ENCODE results near the gene SPTBN1.
A peak's percentile ranks its signal among the peaks of the same experiment; 100 is the strongest.
"Not testable (repeated sequence)": the region's sequence is repeated elsewhere in the genome, so short reads cannot be mapped to it uniquely, and the experiment has no call there.

Gene SPTBN1

GRCh38 chr2:54681416-54681815, 225.3 kb downstream of the SPTBN1 start:
- DNase-seq, result no peak

DNA sequence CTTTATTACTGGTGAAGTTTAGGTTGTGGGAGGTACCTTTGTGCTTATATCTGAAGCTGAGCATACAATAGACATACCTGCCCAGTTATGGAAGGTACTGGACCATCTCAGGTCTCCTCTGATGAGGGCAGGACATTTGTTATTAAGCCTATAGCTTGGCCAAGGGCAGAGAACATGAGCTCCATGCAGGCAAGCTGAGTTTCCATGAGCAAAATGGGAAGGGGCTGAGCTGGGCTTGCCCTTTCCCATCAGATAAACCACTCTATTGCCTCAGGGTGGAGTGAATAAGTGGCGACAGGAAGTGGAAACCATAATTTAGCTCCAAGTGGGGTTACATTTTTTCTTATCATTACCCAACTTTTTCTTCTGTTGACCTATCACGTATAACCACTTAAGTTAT, 227.5 kb downstream of the SPTBN1 start:
- DNase-seq, result no peak

DNA sequence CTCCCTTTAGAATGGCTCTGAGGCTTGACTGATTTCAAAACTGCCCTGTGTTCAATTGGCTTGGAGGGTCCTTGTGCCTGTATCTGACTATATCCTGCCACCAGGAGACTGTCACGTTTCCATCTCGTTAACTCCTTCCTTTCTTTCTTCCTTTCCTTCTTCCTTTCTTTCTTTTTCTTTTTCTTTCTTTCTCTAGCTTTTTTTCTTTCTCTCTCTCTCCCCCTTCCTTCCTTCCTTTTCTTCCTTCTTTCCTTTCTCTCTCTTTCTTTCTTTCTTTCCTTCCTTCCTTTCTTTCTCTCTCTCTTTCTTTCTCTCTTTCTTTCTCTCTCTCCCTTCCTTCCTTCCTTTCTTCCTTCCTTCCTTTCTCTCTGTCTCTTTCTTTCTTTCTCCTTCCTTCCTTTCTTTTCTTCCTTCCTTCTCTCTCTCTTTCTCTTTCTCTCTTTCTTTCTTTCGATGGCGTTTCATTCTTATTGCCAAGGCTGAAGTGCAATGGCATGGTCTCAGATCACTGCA, 229.2 kb downstream of the SPTBN1 start:
- DNase-seq, result no peak

DNA sequence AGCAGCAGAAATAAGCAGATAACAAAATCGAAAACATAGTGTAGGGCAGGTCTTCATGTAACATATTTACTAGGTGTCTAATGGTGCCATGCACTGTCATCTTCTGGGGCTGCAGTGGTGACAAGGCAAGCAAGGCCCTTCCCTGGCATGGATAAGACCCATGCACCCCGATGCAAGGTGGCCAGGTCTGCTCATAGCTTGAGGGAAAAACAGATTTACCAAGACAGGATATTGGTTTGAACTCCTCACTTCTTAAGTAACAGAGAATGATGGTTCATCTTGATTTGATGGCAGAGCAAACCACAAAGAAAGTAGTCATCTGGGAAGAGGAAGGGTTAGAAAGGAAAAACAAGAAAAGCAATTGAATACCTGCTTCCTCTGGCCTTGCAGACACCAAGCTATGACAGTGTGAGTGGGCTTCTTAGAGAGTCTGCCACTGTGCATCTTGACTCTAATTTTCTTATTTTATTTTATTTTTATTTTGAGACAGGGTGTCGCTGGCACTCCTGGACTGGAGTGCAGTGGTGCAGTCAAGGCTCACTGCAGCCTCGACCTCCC, 231.5 kb downstream of the SPTBN1 start:
- no peak for DNase-seq

GRCh38 chr2:54691445-54692135, 235.5 kb downstream of the SPTBN1 start:
- no peak for DNase-seq

GRCh38 chr2:54692556-54692955, 236.4 kb downstream of the SPTBN1 start:
- DNase-seq, result no peak

DNA sequence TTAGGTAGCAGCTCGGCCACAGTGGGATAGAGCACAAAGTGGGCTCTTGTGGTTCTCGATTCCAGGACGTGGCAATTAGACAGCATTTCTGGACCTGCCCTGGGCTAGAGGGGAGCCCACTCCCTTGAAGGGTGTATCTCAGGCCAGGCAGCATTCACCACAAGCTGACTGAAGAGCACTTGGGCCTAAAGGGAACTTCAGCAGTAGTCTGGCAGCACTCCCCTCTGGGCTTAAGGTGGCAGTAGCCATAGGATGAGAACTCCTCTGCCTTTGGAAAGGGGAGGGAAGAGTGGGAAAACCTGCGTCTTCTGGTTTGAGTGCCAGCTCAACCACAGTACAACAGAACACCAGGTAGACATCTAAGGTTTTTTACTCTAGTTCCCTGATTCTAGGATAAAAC, 239.3 kb downstream of the SPTBN1 start:
- DNase-seq, result no peak

DNA sequence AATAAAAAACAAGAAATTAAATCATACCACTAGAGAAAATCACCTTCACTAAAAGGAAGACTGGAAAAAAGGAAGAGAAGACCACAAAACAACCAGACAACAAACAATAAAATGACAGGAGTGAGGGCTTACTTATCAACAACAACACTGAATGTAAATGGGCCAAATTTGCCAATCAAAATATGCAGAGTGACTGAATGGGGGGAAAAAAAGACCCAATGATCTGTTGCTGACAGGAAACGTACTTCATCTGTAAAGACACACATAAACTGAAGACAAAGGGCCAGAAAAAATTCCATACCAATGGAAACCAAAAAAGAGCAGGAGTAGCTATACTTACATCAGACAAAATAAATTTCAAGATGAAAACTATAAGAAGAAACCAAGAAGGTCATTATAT, 241.8 kb downstream of the SPTBN1 start:
- DNase-seq, result no peak

GRCh38 chr2:54698926-54699325, 242.8 kb downstream of the SPTBN1 start:
- not testable (repeated sequence) for DNase-seq

GRCh38 chr2:54699665-54700064, 243.5 kb downstream of the SPTBN1 start:
- no peak for DNase-seq

DNA sequence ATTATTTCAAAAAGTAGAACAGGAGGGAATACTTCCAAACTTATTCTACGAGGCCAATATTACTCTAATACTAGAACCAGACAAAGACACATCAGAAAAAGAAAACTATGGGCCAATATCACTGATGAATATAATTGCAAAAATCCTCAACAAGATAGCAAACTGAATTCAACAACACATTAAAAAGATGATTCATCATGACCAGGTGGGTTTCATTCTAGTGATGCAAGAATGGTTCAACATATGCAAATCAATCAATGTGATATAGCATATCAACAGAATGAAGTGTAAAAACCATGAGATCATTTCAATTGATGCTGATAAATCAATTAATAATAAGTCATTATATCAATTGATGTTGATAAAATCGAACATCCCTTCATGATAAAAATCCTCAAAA, 244.9 kb downstream of the SPTBN1 start:
- no peak for DNase-seq

GRCh38 chr2:54704238-54704637, 248.1 kb downstream of the SPTBN1 start:
- DNase-seq, result no peak

DNA sequence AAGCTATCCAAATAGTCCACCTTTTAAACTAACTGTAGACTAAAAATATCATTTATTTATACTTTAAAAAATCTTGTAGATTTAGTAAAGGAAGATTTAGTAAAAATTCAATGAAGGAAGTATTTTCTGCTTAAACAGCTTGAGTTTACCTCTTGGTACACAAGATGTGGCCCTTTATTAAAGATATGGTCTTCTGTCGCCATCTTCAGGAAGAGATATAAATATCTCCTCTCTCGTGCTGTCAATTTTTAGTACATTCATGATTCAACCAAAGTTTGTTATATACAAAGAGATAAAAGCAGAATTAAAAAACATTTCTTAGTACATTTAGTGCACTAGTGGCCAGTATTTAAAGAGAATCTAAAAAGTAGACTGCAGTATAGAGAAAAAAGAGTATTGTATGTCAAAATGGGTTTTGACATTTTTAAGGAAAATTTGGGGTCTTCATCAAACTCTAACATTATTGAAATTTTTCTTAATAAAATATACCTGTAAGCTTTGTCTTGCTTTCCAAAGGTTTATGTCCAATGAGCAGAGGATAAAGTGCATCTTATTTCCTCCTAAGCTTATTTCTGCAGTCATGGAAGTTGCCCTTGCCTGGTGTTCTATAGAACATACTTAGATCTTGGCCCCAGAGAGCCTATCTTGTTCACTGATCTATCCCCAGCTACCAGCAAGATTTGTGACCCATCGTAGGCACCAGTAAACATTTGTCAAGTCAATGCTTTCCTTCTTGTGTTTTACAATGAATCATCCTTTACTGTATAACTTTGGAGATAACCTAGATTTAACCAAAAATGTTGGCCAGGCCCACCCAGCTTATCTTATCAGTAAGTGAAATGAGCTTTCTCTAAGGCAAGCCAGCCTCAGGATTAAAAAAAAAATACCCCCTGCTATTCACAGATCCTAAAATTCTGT, 248.8 kb downstream of the SPTBN1 start:
- peak; percentile 15 for DNase-seq

- DNase-seq, result no peak
Measured at GRCh38 chr2:54706622-54707021, 250.5 kb downstream of the SPTBN1 start.

GRCh38 chr2:54708584-54709335, 252.6 kb downstream of the SPTBN1 start:
- DNase-seq, result peak; percentile 11

DNA sequence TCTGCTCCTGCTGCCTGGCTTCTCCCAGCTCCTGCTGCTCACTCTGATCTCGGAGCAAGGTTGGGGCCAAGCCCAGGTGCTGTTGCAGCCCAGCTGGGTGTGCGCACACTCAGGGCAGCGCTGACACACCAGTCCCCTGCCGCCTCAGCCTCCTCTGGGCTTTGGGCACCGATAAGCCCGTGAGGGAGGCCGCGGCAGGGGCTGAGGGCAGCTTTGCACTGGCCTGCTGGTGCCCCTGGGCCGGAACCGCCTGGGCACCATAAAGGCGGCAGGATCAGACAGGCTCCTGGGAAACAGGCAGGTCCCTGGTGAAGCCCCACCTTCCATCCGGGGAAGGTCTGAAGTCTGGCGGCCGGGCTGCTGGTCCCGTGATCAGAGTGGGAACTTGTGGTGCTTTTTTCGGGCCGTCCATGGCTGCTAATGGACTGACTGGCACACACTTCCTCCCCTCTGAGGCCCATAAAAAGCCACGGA, 253.2 kb downstream of the SPTBN1 start:
- DNase-seq, result no peak

DNA sequence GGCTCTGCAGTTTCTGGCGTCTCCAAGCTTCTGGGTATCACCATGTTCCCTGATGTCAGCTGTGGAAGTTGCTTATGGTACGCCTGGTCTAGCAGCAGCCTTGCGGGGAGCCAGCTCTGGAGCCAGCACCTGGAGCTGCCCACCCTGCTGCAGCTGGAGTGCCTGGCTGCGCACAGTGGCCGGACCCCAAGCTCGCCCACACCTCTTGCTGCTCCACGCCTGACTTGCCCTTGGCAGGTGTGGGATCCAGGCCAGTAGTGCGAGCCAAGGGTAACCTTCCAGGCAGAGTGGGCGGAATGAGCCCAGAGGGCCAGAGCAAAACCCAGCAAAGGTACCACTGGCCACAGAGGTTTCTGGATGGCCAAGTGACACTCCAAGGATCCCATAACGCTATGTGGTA, 254.1 kb downstream of the SPTBN1 start:
- DNase-seq, result no peak

GRCh38 chr2:54712516-54712915, 256.4 kb downstream of the SPTBN1 start:
- DNase-seq, result no peak

GRCh38 chr2:54714996-54715395, 258.9 kb downstream of the SPTBN1 start:
- no peak for DNase-seq

DNA sequence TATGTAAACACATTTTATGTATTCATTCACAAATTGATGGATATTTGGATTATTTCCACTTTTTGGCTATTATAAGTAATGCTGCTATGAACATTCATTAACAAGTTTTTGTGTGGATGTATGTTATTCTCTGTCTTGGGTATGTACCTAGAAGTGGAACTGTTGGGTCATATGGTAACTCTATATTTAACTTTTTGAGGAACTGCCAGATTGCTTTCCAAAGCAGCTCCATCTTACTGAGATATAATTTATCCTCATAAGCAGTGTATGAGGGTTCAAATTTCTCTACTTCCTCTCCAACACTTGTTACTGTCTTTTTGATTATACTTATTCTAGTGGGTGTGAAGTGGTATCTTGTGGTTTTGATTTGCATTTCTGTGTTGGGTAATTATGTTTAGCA, 260.2 kb downstream of the SPTBN1 start:
- DNase-seq, result no peak

GRCh38 chr2:54720563-54720962, 264.4 kb downstream of the SPTBN1 start:
- DNase-seq, result no peak

All from NCI-H774 (cell line).